ENCODE data around the gene SPRR2E.
"Not testable (repeated sequence)": the region's sequence is repeated elsewhere in the genome, so short reads cannot be mapped to it uniquely, and the experiment has no call there.

The SPRR2E gene

GRCh38 chr1:153058154-153058553 lies 36.2 kb downstream of the SPRR2E start:
- H3K9ac ChIP-seq (ENCODE audit: low read length): no peak overlapping the region
- peaks cover 0 to 8% of the 10 kb centered on the region in 2 experiments for H3K27me3 ChIP-seq (ENCODE audit: control insufficient read depth in 1 of 2, insufficient read depth in 1 of 2, low read length in 2 of 2)
- no CpG with 5 or more reads among the region's 2 CpGs for WGBS
- H3K4me3 ChIP-seq (ENCODE audit: insufficient read depth in 1 of 2, low read depth in 1 of 2, low read length in 2 of 2): no peak overlapping the region
- H3K4me2 ChIP-seq (ENCODE audit: low read length, poor library complexity, severe bottlenecking): no peak overlapping the region
- no peak overlapping the region for H4K8ac ChIP-seq (ENCODE audit: low read length)
- H4K91ac ChIP-seq (ENCODE audit: low read length): no peak overlapping the region
- H3K27ac ChIP-seq (ENCODE audit: low read length, poor library complexity, severe bottlenecking): no peak overlapping the region
- no peak overlapping the region for H2BK120ac ChIP-seq (ENCODE audit: low read depth, low read length)
- no peaks in the 10 kb centered on the region for H3K9me3 ChIP-seq (ENCODE audit: control insufficient read depth, low read length)
- no peak for DNase-seq
- no peaks in the 10 kb centered on the region for H3K4me1 ChIP-seq (ENCODE audit: control insufficient read depth, insufficient read depth, low read depth, low read length)
- H3K18ac ChIP-seq (ENCODE audit: low read depth in 1 of 2, low read length in 2 of 2): no peak overlapping the region
- H2AK5ac ChIP-seq (ENCODE audit: low read length, severe bottlenecking): no peak overlapping the region
- no peak overlapping the region for H2AFZ ChIP-seq (ENCODE audit: low read depth, low read length)
- H2BK15ac ChIP-seq (ENCODE audit: low read depth, poor library complexity, severe bottlenecking): no peak overlapping the region
- no peak overlapping the region for H3K4ac ChIP-seq (ENCODE audit: low read depth in 1 of 2, low read length in 2 of 2)
- H2BK5ac ChIP-seq (ENCODE audit: low read depth, low read length, poor library complexity, severe bottlenecking): no peak overlapping the region
- H3K14ac ChIP-seq (ENCODE audit: low read length in 2 of 2): no peak overlapping the region
- no peak overlapping the region for H2BK12ac ChIP-seq (ENCODE audit: low read length in 2 of 2)
- no peaks in the 10 kb centered on the region for H3K36me3 ChIP-seq (ENCODE audit: control insufficient read depth in 1 of 2, insufficient read depth in 2 of 2, low read depth in 1 of 2, low read length in 2 of 2)
- no peaks in the 10 kb centered on the region for H3K79me1 ChIP-seq (replicated peaks; ENCODE audit: low read length, poor library complexity, severe bottlenecking)
- no peak overlapping the region for H3K23ac ChIP-seq (ENCODE audit: low read length in 2 of 2)

GRCh38 chr1:153057375-153057774 lies 37.0 kb downstream of the SPRR2E start, which contains the start of gene SPRR2A:
Gene SPRR2A, minus strand, starts transcription at chr1:153057512. Its CDS starts 777 bp downstream, at chr1:153056735.
- no peak within 1 kb of the TSS for H4K8ac ChIP-seq (ENCODE audit: low read length)
- no peak within 1 kb of the TSS for H2BK15ac ChIP-seq (ENCODE audit: low read depth, poor library complexity, severe bottlenecking)
- H3K9ac ChIP-seq (ENCODE audit: low read length): no peak within 1 kb of the TSS
- no peak for DNase-seq
- WGBS: 37% methylated on average over 2 of the region's 2 CpGs
- no peak within 1 kb of the TSS for H4K91ac ChIP-seq (ENCODE audit: low read length)
- H3K4ac ChIP-seq (ENCODE audit: low read depth in 1 of 2, low read length in 2 of 2): no peak within 1 kb of the TSS
- no peak within 1 kb of the TSS for H2BK12ac ChIP-seq (ENCODE audit: low read length in 2 of 2)
- H3K4me3 ChIP-seq (ENCODE audit: insufficient read depth in 1 of 2, low read depth in 1 of 2, low read length in 2 of 2): no peak within 1 kb of the TSS
- no peak within 1 kb of the TSS for H3K18ac ChIP-seq (ENCODE audit: low read depth in 1 of 2, low read length in 2 of 2)
- no peak within 1 kb of the TSS for H3K4me2 ChIP-seq (ENCODE audit: low read length, poor library complexity, severe bottlenecking)
- no peak within 1 kb of the TSS for H2AFZ ChIP-seq (ENCODE audit: low read depth, low read length)
- H3K79me1 ChIP-seq (replicated peaks; ENCODE audit: low read length, poor library complexity, severe bottlenecking): no peaks in the 10 kb centered on the region
- peaks cover 0 to 8% of the 10 kb centered on the region in 2 experiments for H3K27me3 ChIP-seq (ENCODE audit: control insufficient read depth in 1 of 2, insufficient read depth in 1 of 2, low read length in 2 of 2)
- no peak within 1 kb of the TSS for H3K27ac ChIP-seq (ENCODE audit: low read length, poor library complexity, severe bottlenecking)
- no peak within 1 kb of the TSS for H2AK5ac ChIP-seq (ENCODE audit: low read length, severe bottlenecking)
- no peak within 1 kb of the TSS for H3K23ac ChIP-seq (ENCODE audit: low read length in 2 of 2)
- H3K4me1 ChIP-seq (ENCODE audit: control insufficient read depth, insufficient read depth, low read depth, low read length): no peaks in the 10 kb centered on the region
- no peak within 1 kb of the TSS for H3K14ac ChIP-seq (ENCODE audit: low read length in 2 of 2)
- no peak within 1 kb of the TSS for H2BK120ac ChIP-seq (ENCODE audit: low read depth, low read length)
- no peaks in the 10 kb centered on the region for H3K36me3 ChIP-seq (ENCODE audit: control insufficient read depth in 1 of 2, insufficient read depth in 2 of 2, low read depth in 1 of 2, low read length in 2 of 2)
- no peaks in the 10 kb centered on the region for H3K9me3 ChIP-seq (ENCODE audit: control insufficient read depth, low read length)
- H2BK5ac ChIP-seq (ENCODE audit: low read depth, low read length, poor library complexity, severe bottlenecking): no peak within 1 kb of the TSS

- not testable (repeated sequence) for H3K4ac ChIP-seq (ENCODE audit: low read depth in 1 of 2, low read length in 2 of 2); H4K8ac ChIP-seq (ENCODE audit: low read length); H3K4me2 ChIP-seq (ENCODE audit: low read length, poor library complexity, severe bottlenecking); H3K9me3 ChIP-seq (ENCODE audit: control insufficient read depth, low read length); H3K79me1 ChIP-seq (replicated peaks; ENCODE audit: low read length, poor library complexity, severe bottlenecking); H3K4me3 ChIP-seq (ENCODE audit: insufficient read depth in 1 of 2, low read depth in 1 of 2, low read length in 2 of 2); H2BK15ac ChIP-seq (ENCODE audit: low read depth, poor library complexity, severe bottlenecking); H3K4me1 ChIP-seq (ENCODE audit: control insufficient read depth, insufficient read depth, low read depth, low read length); H2AFZ ChIP-seq (ENCODE audit: low read depth, low read length); H2AK5ac ChIP-seq (ENCODE audit: low read length, severe bottlenecking); H3K27ac ChIP-seq (ENCODE audit: low read length, poor library complexity, severe bottlenecking); DNase-seq; H3K36me3 ChIP-seq (ENCODE audit: control insufficient read depth in 1 of 2, insufficient read depth in 2 of 2, low read depth in 1 of 2, low read length in 2 of 2); H3K14ac ChIP-seq (ENCODE audit: low read length in 2 of 2); H4K91ac ChIP-seq (ENCODE audit: low read length); H3K9ac ChIP-seq (ENCODE audit: low read length); H2BK120ac ChIP-seq (ENCODE audit: low read depth, low read length); H2BK5ac ChIP-seq (ENCODE audit: low read depth, low read length, poor library complexity, severe bottlenecking); H2BK12ac ChIP-seq (ENCODE audit: low read length in 2 of 2); H3K18ac ChIP-seq (ENCODE audit: low read depth in 1 of 2, low read length in 2 of 2); H3K23ac ChIP-seq (ENCODE audit: low read length in 2 of 2)
- 24% methylated on average over 3 of the region's 3 CpGs for WGBS
- peaks cover 0 to 10% of the 10 kb centered on the region in 2 experiments for H3K27me3 ChIP-seq (ENCODE audit: control insufficient read depth in 1 of 2, insufficient read depth in 1 of 2, low read length in 2 of 2)
These were observed 38.2 kb downstream of the SPRR2E start for GRCh38 chr1:153056111-153056510.

GRCh38 chr1:153049211-153049610 lies 45.1 kb downstream of the SPRR2E start:
- no peak for DNase-seq
- no peak overlapping the region for H3K23ac ChIP-seq (ENCODE audit: low read length in 2 of 2)
- H3K79me1 ChIP-seq (replicated peaks; ENCODE audit: low read length, poor library complexity, severe bottlenecking): no peaks in the 10 kb centered on the region
- no peak overlapping the region for H2BK5ac ChIP-seq (ENCODE audit: low read depth, low read length, poor library complexity, severe bottlenecking)
- no peak overlapping the region for H2BK15ac ChIP-seq (ENCODE audit: low read depth, poor library complexity, severe bottlenecking)
- H2BK120ac ChIP-seq (ENCODE audit: low read depth, low read length): no peak overlapping the region
- H2AK5ac ChIP-seq (ENCODE audit: low read length, severe bottlenecking): no peak overlapping the region
- no peak overlapping the region for H2AFZ ChIP-seq (ENCODE audit: low read depth, low read length)
- H4K91ac ChIP-seq (ENCODE audit: low read length): no peak overlapping the region
- H3K36me3 ChIP-seq (ENCODE audit: control insufficient read depth in 1 of 2, insufficient read depth in 2 of 2, low read depth in 1 of 2, low read length in 2 of 2): no peaks in the 10 kb centered on the region
- peaks cover 12% of the 10 kb centered on the region for H3K9me3 ChIP-seq (ENCODE audit: control insufficient read depth, low read length)
- H3K4me1 ChIP-seq (ENCODE audit: control insufficient read depth, insufficient read depth, low read depth, low read length): no peaks in the 10 kb centered on the region
- 56% methylated on average over 2 of the region's 2 CpGs for WGBS
- no peak overlapping the region for H3K27ac ChIP-seq (ENCODE audit: low read length, poor library complexity, severe bottlenecking)
- no peak overlapping the region for H3K4me2 ChIP-seq (ENCODE audit: low read length, poor library complexity, severe bottlenecking)
- H3K27me3 ChIP-seq (ENCODE audit: control insufficient read depth in 1 of 2, insufficient read depth in 1 of 2, low read length in 2 of 2): peaks cover 0 to 4% of the 10 kb centered on the region in 2 experiments
- no peak overlapping the region for H3K4ac ChIP-seq (ENCODE audit: low read depth in 1 of 2, low read length in 2 of 2)
- H3K4me3 ChIP-seq (ENCODE audit: insufficient read depth in 1 of 2, low read depth in 1 of 2, low read length in 2 of 2): no peak overlapping the region
- no peak overlapping the region for H4K8ac ChIP-seq (ENCODE audit: low read length)
- no peak overlapping the region for H3K18ac ChIP-seq (ENCODE audit: low read depth in 1 of 2, low read length in 2 of 2)
- no peak overlapping the region for H3K9ac ChIP-seq (ENCODE audit: low read length)
- no peak overlapping the region for H2BK12ac ChIP-seq (ENCODE audit: low read length in 2 of 2)
- H3K14ac ChIP-seq (ENCODE audit: low read length in 2 of 2): no peak overlapping the region

All from mesenchymal stem cell (in vitro differentiated cells and primary cell).